CD14-positive monocyte (primary cell): ENCODE results near the gene ENTHD1. TPM values are rescaled to one million over a fixed set of nuclear protein-coding genes. Genes with fewer than 3 reads are reported as not detected.
A peak's percentile ranks its signal among the peaks of the same experiment; 100 is the strongest.

Experiments used
- DNase-seq, 3 donors: peaks; one replicate each; pipeline ENCODE4 v3.0.0-alpha.2; 2011 to 2022
- H2AFZ ChIP-seq: 2 replicates; pipeline ENCODE4 v1.6.0; 2012; ENCODE audit warnings: mild to moderate bottlenecking, low read depth, low read length, inconsistent platforms; ENCODE audit not compliant: insufficient read depth, poor library complexity, severe bottlenecking
- H3K27ac ChIP-seq, 2 donors: 1 replicate in 1 of 2; 2 replicates in 1 of 2; pipeline ENCODE4 v1.5.1; 2012 to 2013; ENCODE audit warnings: low read length in 2 of 2, control low read depth in 1 of 2, inconsistent platforms in 1 of 2, low read depth in 1 of 2, mild to moderate bottlenecking in 1 of 2
- H3K27me3 ChIP-seq, 2 donors: one replicate each; pipeline versions ENCODE4 v1.6.0 to v1.6.1; 2011 to 2013; ENCODE audit warnings: low read length in 2 of 2; ENCODE audit not compliant: control insufficient read depth in 2 of 2, insufficient read depth in 2 of 2
- H3K36me3 ChIP-seq, 2 donors: replicated peaks in 1 of 2; 1 replicate in 1 of 2; 2 replicates in 1 of 2; pipeline versions ENCODE4 v1.5.1 to v1.6.1; 2012 to 2013; ENCODE audit warnings: low read length in 2 of 2, control low read depth in 1 of 2, inconsistent platforms in 1 of 2, mild to moderate bottlenecking in 1 of 2; ENCODE audit not compliant: insufficient read depth in 2 of 2, control insufficient read depth in 1 of 2
- H3K4me1 ChIP-seq, 2 donors: 1 replicate in 1 of 2; 2 replicates in 1 of 2; pipeline versions ENCODE4 v1.5.1 to v1.6.1; 2012 to 2013; ENCODE audit warnings: low read length in 2 of 2, control low read depth in 1 of 2, inconsistent platforms in 1 of 2, mild to moderate bottlenecking in 1 of 2, moderate library complexity in 1 of 2; ENCODE audit not compliant: insufficient read depth in 2 of 2, control insufficient read depth in 1 of 2
- H3K4me2 ChIP-seq: replicated peaks from 2 replicates; pipeline ENCODE3; 2012; ENCODE audit warnings: low read length, moderate library complexity, mild to moderate bottlenecking; ENCODE audit not compliant: poor library complexity, severe bottlenecking; ENCODE audit errors: extremely low read depth
- H3K4me3 ChIP-seq, 3 experiments: fragments of 200-600 bp in 1 of 3; sonication (generic) in 1 of 3; replicated peaks in 1 of 3; 1 replicate in 2 of 3; 2 replicates in 1 of 3; pipeline ENCODE4 v1.5.1; 2011 to 2013; ENCODE audit warnings: low read length in 3 of 3, mild to moderate bottlenecking in 3 of 3, control low read depth in 2 of 3, low read depth in 2 of 3, inconsistent platforms in 1 of 3, moderate library complexity in 1 of 3
- H3K79me2 ChIP-seq: 2 replicates; pipeline ENCODE4 v1.6.0; 2012; ENCODE audit warnings: mild to moderate bottlenecking, control low read depth, inconsistent platforms, low read length, moderate library complexity; ENCODE audit not compliant: insufficient read depth
- H3K9ac ChIP-seq: 2 replicates; pipeline ENCODE4 v1.6.0; 2017; ENCODE audit warnings: low read length, mild to moderate bottlenecking; ENCODE audit not compliant: insufficient read depth, poor library complexity, severe bottlenecking
- H3K9me3 ChIP-seq, 2 donors: replicated peaks in 1 of 2; 1 replicate in 1 of 2; 2 replicates in 1 of 2; pipeline versions ENCODE4 v1.5.1 to v1.6.1; 2012 to 2013; ENCODE audit warnings: low read length in 2 of 2, control low read depth in 1 of 2; ENCODE audit not compliant: control insufficient read depth in 1 of 2, insufficient read depth in 1 of 2
- H4K20me1 ChIP-seq: 2 replicates; pipeline ENCODE4 v1.6.0; 2012; ENCODE audit warnings: mild to moderate bottlenecking, low read length, control low read depth, moderate library complexity; ENCODE audit not compliant: insufficient read depth
- H3K27ac Mint-ChIP-seq, 7 donors: one replicate each; pipeline ENCODE4 v1.8.0; 2020; ENCODE audit warnings: mild to moderate bottlenecking in 7 of 7, mixed read lengths in 7 of 7, moderate library complexity in 6 of 7, inconsistent platforms in 2 of 7
- H3K27me3 Mint-ChIP-seq, 3 donors: one replicate each; pipeline ENCODE4 v1.8.0; 2021 to 2022; ENCODE audit warnings: low read depth in 3 of 3, mild to moderate bottlenecking in 3 of 3, mixed read lengths in 3 of 3, moderate library complexity in 3 of 3, inconsistent platforms in 1 of 3
- H3K36me3 Mint-ChIP-seq, 2 donors: one replicate each; pipeline ENCODE4 v1.8.0; 2020; ENCODE audit warnings: mixed read lengths in 2 of 2, inconsistent platforms in 1 of 2, mild to moderate bottlenecking in 1 of 2
- H3K4me1 Mint-ChIP-seq: one replicate; pipeline ENCODE4 v1.8.0; 2020; ENCODE audit warnings: mild to moderate bottlenecking, mixed read lengths
- H3K4me3 Mint-ChIP-seq, 2 donors: one replicate each; pipeline ENCODE4 v1.8.0; 2020; ENCODE audit warnings: mild to moderate bottlenecking in 2 of 2, mixed read lengths in 2 of 2, moderate library complexity in 1 of 2
- H3K9me3 Mint-ChIP-seq, 7 donors: one replicate each; pipeline ENCODE4 v1.8.0; 2020 to 2022; ENCODE audit warnings: mixed read lengths in 7 of 7, mild to moderate bottlenecking in 6 of 7, moderate library complexity in 6 of 7, inconsistent platforms in 2 of 7
- WGBS: methylation state at CpG from one replicate; pipeline ENCODE4 v1.1.5; 2013; ENCODE audit warnings: missing lambda C conversion rate; ENCODE audit not compliant: insufficient coverage; 5-methylcytosine and 5-hydroxymethylcytosine counted together
- intact Hi-C, 2 donors: fragments of 100-400 bp; cut with micrococcal nuclease; formaldehyde crosslinking; loops; one replicate each; pipeline versions ENCODE4 v1.15.0 to v1.15.1; 2023
- polyA plus RNA-seq, 3 donors: library from polyadenylated mRNA; depleted of rRNA in 1 of 3; unstranded in 2 of 3; stranded (reverse) in 1 of 3; fragments of 300-500 nt in 2 of 3; fragments of >200 nt in 1 of 3; fragmentation: Illumina TruSeq in 2 of 3; gene quantifications; 1 replicate in 2 of 3; 2 replicates in 1 of 3; pipeline ENCODE4 v1.2.3, GENCODE V29; 2012 to 2021
- TF ChIP-seq, protein P1 (sequence below): fragments of 200-600 bp; IDR thresholded peaks from one replicate; pipeline ENCODE4 v1.8.0; 2022; ENCODE audit warnings: antibody characterized with exemption, mild to moderate bottlenecking

Gene ENTHD1
- polyA plus RNA-seq, 3 donors: not detected

- no peak overlapping the region for H3K4me2 ChIP-seq
- Mint-ChIP-seq H3K4me1 (peaks cover 20% of the 10 kb centered on the region), H3K36me3 (no peaks in the 10 kb centered on the region), H3K27me3 (peaks cover 14 to 19% (median 19%) of the 10 kb centered on the region in 3 donors), H3K9me3 (no peaks in the 10 kb centered on the region), H3K27ac (no peak overlapping the region), H3K4me3 (no peak overlapping the region)
- TF ChIP-seq, protein P1, sequence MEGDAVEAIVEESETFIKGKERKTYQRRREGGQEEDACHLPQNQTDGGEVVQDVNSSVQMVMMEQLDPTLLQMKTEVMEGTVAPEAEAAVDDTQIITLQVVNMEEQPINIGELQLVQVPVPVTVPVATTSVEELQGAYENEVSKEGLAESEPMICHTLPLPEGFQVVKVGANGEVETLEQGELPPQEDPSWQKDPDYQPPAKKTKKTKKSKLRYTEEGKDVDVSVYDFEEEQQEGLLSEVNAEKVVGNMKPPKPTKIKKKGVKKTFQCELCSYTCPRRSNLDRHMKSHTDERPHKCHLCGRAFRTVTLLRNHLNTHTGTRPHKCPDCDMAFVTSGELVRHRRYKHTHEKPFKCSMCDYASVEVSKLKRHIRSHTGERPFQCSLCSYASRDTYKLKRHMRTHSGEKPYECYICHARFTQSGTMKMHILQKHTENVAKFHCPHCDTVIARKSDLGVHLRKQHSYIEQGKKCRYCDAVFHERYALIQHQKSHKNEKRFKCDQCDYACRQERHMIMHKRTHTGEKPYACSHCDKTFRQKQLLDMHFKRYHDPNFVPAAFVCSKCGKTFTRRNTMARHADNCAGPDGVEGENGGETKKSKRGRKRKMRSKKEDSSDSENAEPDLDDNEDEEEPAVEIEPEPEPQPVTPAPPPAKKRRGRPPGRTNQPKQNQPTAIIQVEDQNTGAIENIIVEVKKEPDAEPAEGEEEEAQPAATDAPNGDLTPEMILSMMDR: no peak
- H3K27me3 ChIP-seq: peaks cover 2 to 9% of the 10 kb centered on the region in 2 donors
- no peaks in the 10 kb centered on the region for H3K79me2 ChIP-seq
- no peak overlapping the region for H3K4me3 ChIP-seq
- H3K4me1 ChIP-seq: peaks cover 26 to 34% of the 10 kb centered on the region in 2 donors
- no peak overlapping the region for H3K9ac ChIP-seq
- no peaks in the 10 kb centered on the region for H4K20me1 ChIP-seq
- intact Hi-C loops: loop anchor here in 1 of 2 donors (10.0 kb wide), 1 partner anchor 64 kb away; the partner anchor contains the start of gene FAM83F
- no peak for DNase-seq
- WGBS: 40% methylated on average over 2 of the region's 2 CpGs
- peak overlapping the region; percentile 2 for H2AFZ ChIP-seq
- no peak overlapping the region for H3K27ac ChIP-seq
- H3K36me3 ChIP-seq: no peaks in the 10 kb centered on the region
- H3K9me3 ChIP-seq: no peaks in the 10 kb centered on the region
Observed at GRCh38 chr22:39931251-39931650, 37.7 kb upstream of the ENTHD1 start.

DNA sequence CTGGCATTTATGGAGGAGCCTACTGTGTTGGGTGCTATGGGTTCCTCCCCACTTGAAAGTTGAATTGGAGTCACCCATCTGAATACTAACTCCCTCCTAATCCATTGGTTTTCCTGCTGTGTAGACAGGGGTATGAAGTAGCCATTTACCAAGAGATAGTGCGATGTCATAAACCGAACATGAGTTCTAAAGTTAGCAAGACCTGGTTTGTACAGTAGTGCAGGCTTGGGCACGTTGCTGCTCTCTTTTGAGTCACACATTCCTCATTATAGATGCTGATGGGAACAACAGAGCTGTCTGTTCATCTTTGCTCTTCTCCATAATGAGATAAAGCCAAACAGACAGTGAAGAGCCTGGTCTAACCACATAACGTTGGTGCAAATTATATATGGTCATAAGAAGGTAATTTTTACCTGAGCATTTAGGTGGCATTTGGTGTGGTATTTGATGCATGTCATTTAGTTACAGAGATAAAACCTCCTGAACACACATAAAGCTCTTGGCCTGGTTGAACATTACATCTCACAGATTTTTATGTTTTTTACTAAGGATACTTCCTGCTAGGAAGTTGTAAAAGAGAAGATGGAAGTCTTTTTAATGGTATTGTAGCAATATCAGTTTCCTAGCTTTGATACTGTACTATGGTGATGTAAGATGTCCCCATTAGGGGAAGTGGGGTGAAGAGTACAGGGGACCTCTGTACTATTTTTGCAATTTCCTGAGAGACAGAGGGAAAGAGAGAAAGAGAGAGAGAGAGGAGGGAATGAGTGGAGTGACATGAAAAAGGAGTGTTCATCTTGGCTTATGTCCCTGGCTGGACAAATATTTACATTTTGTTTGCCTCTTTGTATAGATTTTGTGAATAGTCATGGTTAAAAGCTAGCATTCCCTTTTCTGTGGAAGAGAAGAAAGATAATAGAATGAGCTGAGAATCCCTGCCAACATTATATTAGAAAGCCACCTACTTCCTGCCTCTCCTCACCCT is 35.3 kb upstream of the ENTHD1 start:
- Mint-ChIP-seq H3K27ac (no peak overlapping the region), H3K4me3 (no peak overlapping the region), H3K27me3 (peaks cover 2 to 9% (median 4%) of the 10 kb centered on the region in 3 donors), H3K36me3 (no peaks in the 10 kb centered on the region), H3K4me1 (peaks cover 26% of the 10 kb centered on the region), H3K9me3 (no peaks in the 10 kb centered on the region)
- Histone ChIP-seq H3K9me3 (no peaks in the 10 kb centered on the region), H4K20me1 (no peaks in the 10 kb centered on the region), H3K79me2 (no peaks in the 10 kb centered on the region), H3K9ac (no peak overlapping the region), H3K4me3 (peak overlapping the region in 1 of 3 experiments; percentile 12), H3K27me3 (no peaks in the 10 kb centered on the region), H2AFZ (no peak overlapping the region), H3K4me2 (peak overlapping the region; percentile 12), H3K4me1 (peaks cover 30 to 42% of the 10 kb centered on the region in 2 donors), H3K27ac (no peak overlapping the region), H3K36me3 (no peaks in the 10 kb centered on the region)
- peak in 2 of 3 donors; percentile 11 to 29 for DNase-seq
- intact Hi-C loops: no loop called here
- no CpG with 5 or more reads among the region's 4 CpGs for WGBS
- TF ChIP-seq, protein P1: no peak
